HepG2 (cell line): Measurements from ENCODE around the gene FAM200B. TPM values are rescaled to one million over a fixed set of nuclear protein-coding genes. Genes with fewer than 3 reads are reported as not detected.

Source experiments
- ATAC-seq: fragments of 200-7000 bp; cut with Tn5 transposase; 3 replicates; pipeline ENCODE4 v1.9.1; 2020; ENCODE audit warnings: mild to moderate bottlenecking, moderate library complexity
- BruUV-seq: library from RNA; stranded (reverse); fragments of 400-500 nt; replicated peaks from 2 replicates; lab custom pipeline; 2021; lab: Mats Ljungman, UMichigan
- CTCF ChIA-PET: fragments of 300-600 bp; formaldehyde crosslinking; extraction: SDS; loops from one replicate; lab custom pipeline; 2021; ENCODE audit warnings: low total read pairs, inconsistent platforms, low intra/inter-chr PET ratio; lab: Yijun Ruan, JAX
- POLR2A ChIA-PET: fragments of 350-600 bp; sonication (Branson Sonifier 250); formaldehyde crosslinking; loops from one replicate; lab custom pipeline; 2020; ENCODE audit warnings: antibody characterized with exemption, inconsistent platforms; lab: Yijun Ruan, JAX
- DNase-seq: peaks from one replicate; pipeline ENCODE4 v3.0.0-alpha.2; 2015; ENCODE audit warnings: low spot score
- FAIRE-seq: peaks from 3 replicates; lab custom pipeline; 2011; peaks lifted over from hg19 to GRCh38; lab: Jason Lieb, UNC
- H2AFZ ChIP-seq: one replicate; pipeline ENCODE4 v1.6.1; 2011; ENCODE audit warnings: low read length, inconsistent platforms
- H3K27ac ChIP-seq: fragments of 300-600 bp; 3 replicates; pipeline ENCODE4 v1.8.0; 2011; ENCODE audit warnings: mixed run types, mild to moderate bottlenecking, mixed read lengths, low read length, inconsistent platforms; ENCODE audit not compliant: insufficient read depth; ENCODE audit errors: extremely low read length
- H3K27me3 ChIP-seq, 2 experiments: fragments of 200-600 bp in 1 of 2; 2 replicates in 1 of 2; 3 replicates in 1 of 2; pipeline versions ENCODE4 v1.6.0 to v1.8.0; 2011; ENCODE audit warnings: low read length in 2 of 2, mild to moderate bottlenecking in 2 of 2, moderate library complexity in 2 of 2, inconsistent platforms in 1 of 2; ENCODE audit not compliant: insufficient read depth in 2 of 2, control insufficient read depth in 1 of 2
- H3K36me3 ChIP-seq, 2 experiments: fragments of 200-600 bp in 1 of 2; replicated peaks in 1 of 2; 2 replicates in 1 of 2; 3 replicates in 1 of 2; pipeline versions ENCODE4 v1.5.1 to v1.8.0; 2011; ENCODE audit warnings: low read length in 2 of 2, inconsistent platforms in 1 of 2; ENCODE audit not compliant: insufficient read depth in 2 of 2, control insufficient read depth in 1 of 2
- H3K4me1 ChIP-seq: 2 replicates; pipeline ENCODE4 v1.5.1; 2012; ENCODE audit warnings: low read length, inconsistent platforms; ENCODE audit not compliant: insufficient read depth
- H3K4me2 ChIP-seq: 2 replicates; pipeline ENCODE4 v1.6.0; 2011; ENCODE audit warnings: low read depth, low read length, inconsistent platforms
- H3K4me3 ChIP-seq, 3 experiments: fragments of 200-600 bp in 1 of 3; sonication (generic), shearing (Covaris generic) in 1 of 3; replicated peaks in 1 of 3; 2 replicates each; pipeline ENCODE4 v1.5.1; 2011 to 2016; ENCODE audit warnings: low read length in 3 of 3, inconsistent platforms in 2 of 3, low read depth in 2 of 3, mild to moderate bottlenecking in 2 of 3, control low read depth in 1 of 3, mixed read lengths in 1 of 3; ENCODE audit not compliant: insufficient read depth in 1 of 3
- H3K79me2 ChIP-seq: one replicate; pipeline ENCODE4 v1.6.1; 2011; ENCODE audit warnings: low read length, inconsistent platforms; ENCODE audit not compliant: insufficient read depth
- H3K9ac ChIP-seq: 2 replicates; pipeline ENCODE4 v1.6.0; 2011; ENCODE audit warnings: mild to moderate bottlenecking, low read depth, low read length, inconsistent platforms; ENCODE audit not compliant: insufficient read depth
- H3K9me3 ChIP-seq: 2 replicates; pipeline ENCODE4 v1.5.1; 2012; ENCODE audit warnings: mild to moderate bottlenecking, low read length
- H4K20me1 ChIP-seq: 2 replicates; pipeline ENCODE4 v1.6.0; 2011; ENCODE audit warnings: inconsistent platforms, mild to moderate bottlenecking, low read length, moderate library complexity; ENCODE audit not compliant: insufficient read depth
- NRL ChIP-seq: sonication (generic); formaldehyde crosslinking; IDR thresholded peaks from 2 replicates; pipeline ENCODE4 v1.5.0; 2020; ENCODE audit warnings: missing genetic modification reagents, mild to moderate bottlenecking, moderate library complexity, borderline replicate concordance
- REXO4 ChIP-seq: sonication (generic); formaldehyde crosslinking; IDR thresholded peaks from 2 replicates; pipeline ENCODE4 v1.8.0; 2022; ENCODE audit warnings: missing genetic modification reagents, mild to moderate bottlenecking, borderline replicate concordance
- RORA ChIP-seq: sonication (generic); formaldehyde crosslinking; IDR thresholded peaks from 2 replicates; pipeline ENCODE4 v1.5.0; 2020; ENCODE audit warnings: mild to moderate bottlenecking, missing genetic modification reagents, moderate library complexity
- ZFX ChIP-seq: sonication (generic); formaldehyde crosslinking; IDR thresholded peaks from 2 replicates; pipeline ENCODE4 v1.4.0; 2020; ENCODE audit warnings: mild to moderate bottlenecking, low read depth, missing genetic modification reagents, moderate library complexity
- ZFY ChIP-seq: sonication (generic); formaldehyde crosslinking; IDR thresholded peaks from 2 replicates; pipeline ENCODE4 v1.4.0; 2020; ENCODE audit warnings: missing genetic modification reagents
- ZNF180 ChIP-seq: sonication (generic); formaldehyde crosslinking; IDR thresholded peaks from 2 replicates; pipeline ENCODE4 v1.4.0; 2020; ENCODE audit warnings: low read depth, missing genetic modification reagents, borderline replicate concordance
- WGBS: methylation state at CpG from one replicate; pipeline ENCODE4 v1.1.6; 2017; ENCODE audit warnings: low lambda C conversion rate; 5-methylcytosine and 5-hydroxymethylcytosine counted together
- in situ Hi-C: cut with HindIII; loops from 2 replicates; pipeline ENCODE4 v1.10.0; 2017; ENCODE audit warnings: low pct_unique_long_range_greater_than_20kb; ENCODE audit not compliant: extremely low pct_ligation_motif_present
- intact Hi-C: fragments of 100-400 bp; cut with micrococcal nuclease; formaldehyde crosslinking; loops from one replicate; pipeline ENCODE4 v1.10.0; 2022; ENCODE audit not compliant: unreplicated experiment
- polyA plus RNA-seq, 8 experiments: library from polyadenylated mRNA; depleted of rRNA in 3 of 8; stranded (reverse) in 7 of 8; unstranded in 1 of 8; fragments of >200 nt; fragmentation: Illumina TruSeq in 4 of 8; extraction: Trizol in 4 of 8; gene quantifications; 2 replicates each; pipeline versions ENCODE4 v1.2.1 to v1.2.3, GENCODE V29; 2011 to 2016; ENCODE audit warnings: low read depth in 4 of 8, missing spikeins in 1 of 8, mixed read lengths in 1 of 8; ENCODE audit not compliant: insufficient read depth in 1 of 8
- total RNA-seq, 5 experiments: library from RNA; depleted of rRNA; stranded (reverse); fragments of >200 nt; fragmentation: Illumina TruSeq; extraction: Trizol; gene quantifications; 2 replicates each; pipeline ENCODE4 v1.2.3, GENCODE V29; 2016; ENCODE audit warnings: low read depth in 1 of 5
- TF ChIP-seq, protein P1 (sequence below): sonication (generic); formaldehyde crosslinking; IDR thresholded peaks from 2 replicates; pipeline ENCODE4 v1.4.0; 2020; ENCODE audit warnings: missing genetic modification reagents
- TF ChIP-seq, protein P2 (sequence below): sonication (generic); formaldehyde crosslinking; IDR thresholded peaks from 2 replicates; pipeline ENCODE4 v1.4.0; 2020; ENCODE audit warnings: missing genetic modification reagents, borderline replicate concordance

FAM200B gene
- total and polyA plus RNA-seq, 2 of the 13 experiments (the other 11 are each of a cell fraction or from before 2014, with no cell fraction given) = 25.6 to 41.8 TPM

DNA sequence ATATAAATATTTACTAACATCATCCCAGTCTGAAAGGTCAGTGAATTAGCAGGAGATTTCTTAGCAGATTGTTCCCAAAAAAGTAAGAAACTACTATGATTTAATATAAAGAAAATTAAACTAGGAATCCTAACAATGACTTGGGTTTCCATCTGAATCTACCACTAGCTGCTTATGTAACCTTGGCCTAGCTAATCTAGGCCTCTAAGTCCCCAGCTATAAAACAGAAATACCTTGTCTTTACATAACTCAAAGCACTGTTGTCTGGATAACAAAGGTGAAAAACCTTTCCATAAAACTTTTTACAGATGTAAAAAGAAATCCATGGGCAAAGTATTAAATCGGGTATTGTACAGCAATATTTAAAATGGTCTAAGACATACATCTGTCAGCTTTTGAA, 29.4 kb upstream of the FAM200B start:
- ChIA-PET POLR2A (interaction anchor here (1.4 to 2.2 kb wide), 2 partner anchors 29 to 173 kb away, joined by 5 to 8 read pairs; partner anchors contain the start of gene FAM200B), CTCF (no interaction called here)
- in situ Hi-C loops = loop anchor here (5.0 to 25.0 kb wide), 2 partner anchors 175 to 640 kb away; partner anchors contain the start of gene CPEB2
- no peak overlapping the region for H3K27ac ChIP-seq
- WGBS = 62% methylated on average over 1 of the region's 1 CpG
- no peaks in the 10 kb centered on the region for H3K36me3 ChIP-seq
- DNase-seq (no peak), FAIRE-seq (no peak), ATAC-seq (no peak)
- intact Hi-C loops = loop anchor here (10.0 kb wide), 1 partner anchor 647 kb away; the partner anchor contains the start of gene CPEB2
- no peaks in the 10 kb centered on the region for H3K9me3 ChIP-seq
- H3K9ac ChIP-seq = 0 out of 2 replicates have a peak overlapping the region, but pooled peaks have one; percentile 26
- no peaks in the 10 kb centered on the region; a peak in 1 of 5 replicates for H3K27me3 ChIP-seq
- H4K20me1 ChIP-seq = peaks cover 10% of the 10 kb centered on the region
- H3K79me2 ChIP-seq = peaks cover 72% of the 10 kb centered on the region
- peaks cover 45% of the 10 kb centered on the region for H3K4me1 ChIP-seq
- peak overlapping the region; percentile 83 for H3K4me2 ChIP-seq
- H3K4me3 ChIP-seq = no peak overlapping the region
- no peak overlapping the region for H2AFZ ChIP-seq
- TF ChIP-seq ZFX (CRISPR knock-in tag) (peak; percentile 22; the same call in 1 of the 2 replicates), ZFY (CRISPR knock-in tag) (peak; percentile 26; the same call in 1 of the 2 replicates), REXO4 (CRISPR knock-in tag) (no peak)
- BruUV-seq = no TSS peak

DNA sequence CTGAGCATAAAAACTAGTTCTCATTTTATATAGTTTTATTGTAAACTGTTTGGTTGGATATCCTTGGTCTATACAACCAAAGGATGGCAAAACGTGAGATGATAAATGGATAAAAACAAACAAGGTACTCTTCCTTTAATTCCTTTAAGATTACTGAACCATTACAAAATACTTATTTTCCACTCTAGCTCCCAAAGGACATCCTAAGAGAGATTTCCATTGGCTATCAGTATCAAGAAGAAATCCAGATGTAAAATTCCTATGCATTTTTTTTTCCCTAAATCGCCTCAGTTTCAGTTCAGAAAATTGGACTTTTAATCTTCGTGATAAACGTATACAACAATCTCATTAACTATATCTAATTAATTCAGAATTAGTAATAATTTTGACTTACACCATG, 28.8 kb upstream of the FAM200B start:
- Histone ChIP-seq H3K9ac (peak overlapping the region; percentile 87; the same call in 1 of the 2 replicates), H4K20me1 (peaks cover 10% of the 10 kb centered on the region)
- in situ Hi-C loops = loop anchor here (5.0 to 25.0 kb wide), 2 partner anchors 176 to 641 kb away; partner anchors contain the start of gene CPEB2

More for the DNA sequence above, 28.8 kb upstream of the FAM200B start:
- ATAC-seq (no peak), DNase-seq (no peak), FAIRE-seq (no peak)
- Histone ChIP-seq H3K9me3 (no peaks in the 10 kb centered on the region), H3K4me2 (peak overlapping the region; percentile 83), H3K4me1 (peaks cover 47% of the 10 kb centered on the region), H3K4me3 (peak overlapping the region in 2 of 3 experiments; percentile 90 to 98; a peak in 3 of 6 replicates), H2AFZ (no peak overlapping the region), H3K36me3 (no peaks in the 10 kb centered on the region), H3K27me3 (no peaks in the 10 kb centered on the region; a peak in 1 of 5 replicates), H3K79me2 (peaks cover 66% of the 10 kb centered on the region), H3K27ac (peak overlapping the region; percentile 85)
- CTCF ChIA-PET = no interaction called here
- WGBS = 71% methylated on average over 4 of the region's 4 CpGs
- intact Hi-C loops = loop anchor here (10.0 kb wide), 1 partner anchor 648 kb away; the partner anchor contains the start of gene CPEB2
- TF ChIP-seq ZNF180 (CRISPR knock-in tag) (no peak), NRL (CRISPR knock-in tag) (no peak), RORA (CRISPR knock-in tag) (no peak)
- TF ChIP-seq, protein P1, sequence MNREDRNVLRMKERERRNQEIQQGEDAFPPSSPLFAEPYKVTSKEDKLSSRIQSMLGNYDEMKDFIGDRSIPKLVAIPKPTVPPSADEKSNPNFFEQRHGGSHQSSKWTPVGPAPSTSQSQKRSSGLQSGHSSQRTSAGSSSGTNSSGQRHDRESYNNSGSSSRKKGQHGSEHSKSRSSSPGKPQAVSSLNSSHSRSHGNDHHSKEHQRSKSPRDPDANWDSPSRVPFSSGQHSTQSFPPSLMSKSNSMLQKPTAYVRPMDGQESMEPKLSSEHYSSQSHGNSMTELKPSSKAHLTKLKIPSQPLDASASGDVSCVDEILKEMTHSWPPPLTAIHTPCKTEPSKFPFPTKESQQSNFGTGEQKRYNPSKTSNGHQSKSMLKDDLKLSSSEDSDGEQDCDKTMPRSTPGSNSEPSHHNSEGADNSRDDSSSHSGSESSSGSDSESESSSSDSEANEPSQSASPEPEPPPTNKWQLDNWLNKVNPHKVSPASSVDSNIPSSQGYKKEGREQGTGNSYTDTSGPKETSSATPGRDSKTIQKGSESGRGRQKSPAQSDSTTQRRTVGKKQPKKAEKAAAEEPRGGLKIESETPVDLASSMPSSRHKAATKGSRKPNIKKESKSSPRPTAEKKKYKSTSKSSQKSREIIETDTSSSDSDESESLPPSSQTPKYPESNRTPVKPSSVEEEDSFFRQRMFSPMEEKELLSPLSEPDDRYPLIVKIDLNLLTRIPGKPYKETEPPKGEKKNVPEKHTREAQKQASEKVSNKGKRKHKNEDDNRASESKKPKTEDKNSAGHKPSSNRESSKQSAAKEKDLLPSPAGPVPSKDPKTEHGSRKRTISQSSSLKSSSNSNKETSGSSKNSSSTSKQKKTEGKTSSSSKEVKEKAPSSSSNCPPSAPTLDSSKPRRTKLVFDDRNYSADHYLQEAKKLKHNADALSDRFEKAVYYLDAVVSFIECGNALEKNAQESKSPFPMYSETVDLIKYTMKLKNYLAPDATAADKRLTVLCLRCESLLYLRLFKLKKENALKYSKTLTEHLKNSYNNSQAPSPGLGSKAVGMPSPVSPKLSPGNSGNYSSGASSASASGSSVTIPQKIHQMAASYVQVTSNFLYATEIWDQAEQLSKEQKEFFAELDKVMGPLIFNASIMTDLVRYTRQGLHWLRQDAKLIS (CRISPR knock-in tag) = no peak
- TF ChIP-seq, protein P2, sequence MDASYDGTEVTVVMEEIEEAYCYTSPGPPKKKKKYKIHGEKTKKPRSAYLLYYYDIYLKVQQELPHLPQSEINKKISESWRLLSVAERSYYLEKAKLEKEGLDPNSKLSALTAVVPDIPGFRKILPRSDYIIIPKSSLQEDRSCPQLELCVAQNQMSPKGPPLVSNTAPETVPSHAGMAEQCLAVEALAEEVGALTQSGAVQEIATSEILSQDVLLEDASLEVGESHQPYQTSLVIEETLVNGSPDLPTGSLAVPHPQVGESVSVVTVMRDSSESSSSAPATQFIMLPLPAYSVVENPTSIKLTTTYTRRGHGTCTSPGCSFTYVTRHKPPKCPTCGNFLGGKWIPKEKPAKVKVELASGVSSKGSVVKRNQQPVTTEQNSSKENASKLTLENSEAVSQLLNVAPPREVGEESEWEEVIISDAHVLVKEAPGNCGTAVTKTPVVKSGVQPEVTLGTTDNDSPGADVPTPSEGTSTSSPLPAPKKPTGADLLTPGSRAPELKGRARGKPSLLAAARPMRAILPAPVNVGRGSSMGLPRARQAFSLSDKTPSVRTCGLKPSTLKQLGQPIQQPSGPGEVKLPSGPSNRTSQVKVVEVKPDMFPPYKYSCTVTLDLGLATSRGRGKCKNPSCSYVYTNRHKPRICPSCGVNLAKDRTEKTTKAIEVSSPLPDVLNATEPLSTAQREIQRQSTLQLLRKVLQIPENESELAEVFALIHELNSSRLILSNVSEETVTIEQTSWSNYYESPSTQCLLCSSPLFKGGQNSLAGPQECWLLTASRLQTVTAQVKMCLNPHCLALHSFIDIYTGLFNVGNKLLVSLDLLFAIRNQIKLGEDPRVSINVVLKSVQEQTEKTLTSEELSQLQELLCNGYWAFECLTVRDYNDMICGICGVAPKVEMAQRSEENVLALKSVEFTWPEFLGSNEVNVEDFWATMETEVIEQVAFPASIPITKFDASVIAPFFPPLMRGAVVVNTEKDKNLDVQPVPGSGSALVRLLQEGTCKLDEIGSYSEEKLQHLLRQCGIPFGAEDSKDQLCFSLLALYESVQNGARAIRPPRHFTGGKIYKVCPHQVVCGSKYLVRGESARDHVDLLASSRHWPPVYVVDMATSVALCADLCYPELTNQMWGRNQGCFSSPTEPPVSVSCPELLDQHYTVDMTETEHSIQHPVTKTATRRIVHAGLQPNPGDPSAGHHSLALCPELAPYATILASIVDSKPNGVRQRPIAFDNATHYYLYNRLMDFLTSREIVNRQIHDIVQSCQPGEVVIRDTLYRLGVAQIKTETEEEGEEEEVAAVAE (CRISPR knock-in tag) = no peak
- TF ChIP-seq, all 625 proteins: peak for 0
- no TSS peak for BruUV-seq
- POLR2A ChIA-PET = interaction anchor here (1.4 to 4.8 kb wide), 3 partner anchors 28 to 173 kb away, joined by 5 to 36 read pairs (median 8); partner anchors contain the start of gene FAM200B
